ENCODE results near the gene CEP85L.

CEP85L gene

GRCh38 chr6:118574051-118574865 is 77.1 kb downstream of the CEP85L start:
- DNase-seq, result no peak

- no peak for DNase-seq
Measured at GRCh38 chr6:118571121-118571520, 80.3 kb downstream of the CEP85L start.

- no peak for DNase-seq
Measured at GRCh38 chr6:118569498-118569897, 81.9 kb downstream of the CEP85L start.

DNA sequence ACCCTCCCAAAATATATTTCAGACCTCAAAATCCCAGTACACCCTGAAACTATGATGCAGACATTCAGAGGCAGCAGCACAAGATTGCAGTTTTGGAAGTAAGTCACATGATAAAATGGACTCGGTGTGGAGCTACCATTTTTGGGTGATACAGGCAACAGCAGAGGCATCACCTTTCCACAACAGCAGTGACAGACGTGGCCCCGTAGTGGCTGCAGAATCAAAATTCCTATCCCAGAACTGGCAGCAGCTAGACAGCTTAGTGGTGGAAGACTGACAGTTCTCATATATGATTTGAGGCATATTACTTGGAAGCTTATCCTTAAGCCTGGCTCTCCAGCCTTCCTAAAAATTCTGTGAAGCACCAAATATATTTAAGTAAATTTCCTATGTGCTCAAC is 83.4 kb downstream of the CEP85L start:
- DNase-seq, result no peak

DNA sequence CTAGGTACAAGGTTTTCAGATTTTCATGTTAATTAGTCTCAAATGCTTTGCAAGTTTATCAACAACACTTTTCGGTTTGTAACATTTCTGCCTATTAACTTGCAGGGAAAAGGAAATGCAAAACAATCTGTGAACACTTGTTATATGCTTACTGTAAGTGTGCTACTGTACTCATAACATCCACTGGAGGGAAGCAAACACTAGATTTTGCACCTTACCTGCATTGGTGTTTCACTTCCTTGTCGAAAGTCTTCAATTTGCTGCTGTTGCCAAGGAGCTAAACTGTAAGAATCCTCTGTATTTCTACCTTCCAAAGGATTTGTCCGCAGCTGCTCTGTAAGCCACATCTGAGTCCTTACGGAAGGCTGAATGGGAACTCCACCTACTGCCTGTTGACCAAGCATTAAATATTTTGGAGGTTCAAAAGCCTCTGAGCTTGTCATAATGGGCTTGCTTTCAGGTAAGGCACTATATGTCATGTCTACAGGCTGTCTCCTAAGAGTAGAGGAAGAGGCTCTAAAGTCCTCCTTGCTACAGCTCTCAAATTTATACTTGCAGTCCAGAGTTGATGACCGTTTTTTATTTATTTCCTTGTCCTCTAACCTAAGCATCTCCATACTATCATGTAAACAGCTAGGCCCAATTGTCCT is 86.0 kb downstream of the CEP85L start:
- no peak for DNase-seq

GRCh38 chr6:118562959-118563358 is 88.4 kb downstream of the CEP85L start:
- no peak for DNase-seq

- DNase-seq, result no peak
Measured at GRCh38 chr6:118562248-118562647, 89.1 kb downstream of the CEP85L start.

DNA sequence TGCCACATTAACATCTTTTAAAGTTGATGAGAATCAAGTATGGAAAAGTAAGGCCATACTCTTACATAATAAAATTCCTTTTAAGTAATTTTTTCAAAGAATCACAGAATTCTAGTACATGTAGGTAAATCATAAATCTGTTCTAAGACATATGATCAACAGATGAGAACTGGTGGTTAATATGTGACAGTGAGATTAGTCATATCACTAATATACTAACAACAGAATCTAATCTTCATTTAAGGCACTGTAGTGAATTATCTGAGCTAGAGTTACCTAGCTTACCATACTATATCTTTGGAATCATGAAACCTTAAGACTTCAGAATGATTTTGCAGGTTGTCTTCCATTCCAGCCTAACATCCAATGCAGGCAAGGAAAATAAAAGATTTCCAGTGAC is 91.7 kb downstream of the CEP85L start:
- no peak for DNase-seq

DNA sequence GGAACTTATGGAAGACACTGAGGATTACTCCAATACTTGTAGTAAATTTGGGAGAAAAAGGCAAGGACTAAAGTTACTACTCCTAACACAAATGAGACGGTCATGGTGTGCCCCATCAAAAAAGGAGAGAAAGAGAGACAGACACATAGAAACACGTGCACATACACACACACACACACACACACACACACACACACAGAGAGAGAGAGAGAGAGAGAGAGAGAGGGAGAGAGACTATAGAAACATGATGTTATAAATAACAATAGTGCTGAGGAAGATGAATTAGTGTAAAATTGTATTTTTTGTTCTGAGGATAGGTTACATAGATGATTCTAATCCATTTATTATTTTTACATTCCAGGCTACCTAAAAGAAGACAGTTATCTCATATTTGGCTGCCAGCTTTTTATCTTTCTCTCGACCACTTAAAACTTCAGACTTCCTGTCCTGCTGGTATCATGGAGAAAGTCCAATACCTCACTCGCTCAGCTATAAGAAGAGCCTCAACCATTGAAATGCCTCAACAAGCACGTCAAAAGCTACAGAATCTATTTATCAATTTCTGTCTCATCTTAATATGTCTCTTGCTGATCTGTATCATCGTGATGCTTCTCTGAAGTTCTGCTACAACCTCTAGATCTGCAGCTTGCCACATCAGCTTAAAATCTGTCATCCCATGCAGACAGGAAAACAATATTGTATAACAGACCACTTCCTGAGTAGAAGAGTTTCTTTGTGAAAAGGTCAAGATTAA is 92.8 kb downstream of the CEP85L start:
- DNase-seq, result no peak

- DNase-seq, result no peak
Measured at GRCh38 chr6:118554698-118555097, 96.7 kb downstream of the CEP85L start.

- no peak for DNase-seq
Measured at GRCh38 chr6:118553132-118553531, 98.3 kb downstream of the CEP85L start.

DNA sequence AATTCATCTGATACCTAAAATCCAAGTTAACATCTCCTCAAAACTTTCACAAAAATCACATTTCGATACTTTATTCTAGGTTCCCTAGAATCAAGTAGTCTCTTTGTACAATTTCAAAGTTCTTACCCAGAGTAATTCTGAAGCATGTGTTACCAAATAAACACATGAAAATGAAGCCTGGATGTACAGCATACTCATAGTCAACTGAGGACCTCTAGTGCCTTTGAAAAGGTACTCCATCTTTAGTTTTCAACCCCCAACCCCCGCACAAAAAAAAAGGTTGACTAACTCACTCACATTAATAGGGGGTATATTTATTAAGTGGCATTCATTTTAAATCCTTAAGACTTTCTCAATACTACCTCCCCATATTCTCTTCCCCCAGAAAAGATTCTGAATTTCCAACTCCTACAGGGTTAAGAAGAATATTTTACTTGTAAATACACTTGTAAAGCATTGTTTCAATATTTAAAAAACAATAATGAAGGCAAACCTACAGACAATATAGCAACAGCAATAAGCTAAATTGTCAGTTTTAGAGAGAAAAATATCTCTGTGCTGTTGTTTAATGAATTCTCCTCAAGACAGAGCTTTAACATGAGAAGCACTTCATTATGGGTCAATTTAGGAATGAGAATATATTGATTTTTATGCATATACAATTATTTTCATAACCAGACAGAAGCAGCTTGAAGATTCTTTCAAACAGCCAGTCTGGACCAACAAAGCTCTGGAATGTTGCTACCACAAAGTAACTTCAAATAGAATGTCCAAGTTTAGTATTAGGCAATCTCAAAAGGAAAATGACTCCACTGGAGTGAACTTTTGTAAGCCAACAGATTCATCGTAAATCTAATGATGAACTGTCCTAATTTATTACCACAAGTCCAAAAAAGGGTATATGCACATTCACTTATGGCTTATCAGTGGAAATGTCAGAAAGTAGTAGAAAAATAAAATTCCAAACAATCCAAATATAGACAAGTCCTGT is 100.0 kb downstream of the CEP85L start:
- peak; percentile 7 for DNase-seq

DNA sequence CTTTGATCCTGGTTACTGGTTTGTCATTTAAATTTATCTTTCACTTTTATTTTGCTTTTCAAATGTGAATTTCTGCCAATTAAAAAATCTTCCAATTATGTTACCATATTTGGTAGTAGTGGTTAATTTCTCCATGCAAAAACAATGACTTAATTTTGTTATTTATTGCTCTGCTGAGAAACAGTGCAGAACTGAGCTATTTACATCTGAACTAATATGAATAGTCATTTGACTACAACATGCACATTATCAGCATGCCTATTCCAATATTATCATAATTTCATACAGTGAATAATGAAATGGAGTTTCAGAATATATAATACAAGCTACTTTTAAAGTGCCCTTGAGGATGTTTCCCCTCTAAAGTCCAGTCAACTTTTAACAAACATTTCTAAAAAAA is 102.8 kb downstream of the CEP85L start:
- no peak for DNase-seq

GRCh38 chr6:118548136-118548535 is 103.3 kb downstream of the CEP85L start, which contains the start of gene PLN:
PLN (plus strand) TSS chr6:118548296; CDS start chr6:118558922, 10,626 bp downstream.
- DNase-seq, result no peak

GRCh38 chr6:118546880-118547218 is 104.5 kb downstream of the CEP85L start:
- no peak for DNase-seq

GRCh38 chr6:118546164-118546879 is 105.1 kb downstream of the CEP85L start:
- no peak for DNase-seq

DNA sequence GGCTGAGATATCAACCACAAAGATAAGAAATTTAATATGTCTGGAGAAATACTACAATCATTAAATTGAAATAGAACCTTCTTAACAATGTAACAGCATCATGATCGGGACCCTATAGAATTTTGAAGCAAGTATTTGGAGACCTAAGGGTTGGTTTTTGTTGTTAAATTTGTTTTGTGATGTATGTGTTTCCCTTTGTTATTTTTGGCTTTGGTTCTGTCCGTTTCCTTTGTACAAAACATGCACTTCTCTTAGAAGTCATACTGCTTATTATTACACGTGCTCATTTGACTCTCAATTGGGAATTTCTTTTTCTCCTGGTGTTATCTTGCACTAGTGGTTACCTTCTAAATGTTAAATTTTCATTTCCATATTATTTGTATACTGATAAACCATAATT is 107.3 kb downstream of the CEP85L start:
- DNase-seq, result no peak

DNA sequence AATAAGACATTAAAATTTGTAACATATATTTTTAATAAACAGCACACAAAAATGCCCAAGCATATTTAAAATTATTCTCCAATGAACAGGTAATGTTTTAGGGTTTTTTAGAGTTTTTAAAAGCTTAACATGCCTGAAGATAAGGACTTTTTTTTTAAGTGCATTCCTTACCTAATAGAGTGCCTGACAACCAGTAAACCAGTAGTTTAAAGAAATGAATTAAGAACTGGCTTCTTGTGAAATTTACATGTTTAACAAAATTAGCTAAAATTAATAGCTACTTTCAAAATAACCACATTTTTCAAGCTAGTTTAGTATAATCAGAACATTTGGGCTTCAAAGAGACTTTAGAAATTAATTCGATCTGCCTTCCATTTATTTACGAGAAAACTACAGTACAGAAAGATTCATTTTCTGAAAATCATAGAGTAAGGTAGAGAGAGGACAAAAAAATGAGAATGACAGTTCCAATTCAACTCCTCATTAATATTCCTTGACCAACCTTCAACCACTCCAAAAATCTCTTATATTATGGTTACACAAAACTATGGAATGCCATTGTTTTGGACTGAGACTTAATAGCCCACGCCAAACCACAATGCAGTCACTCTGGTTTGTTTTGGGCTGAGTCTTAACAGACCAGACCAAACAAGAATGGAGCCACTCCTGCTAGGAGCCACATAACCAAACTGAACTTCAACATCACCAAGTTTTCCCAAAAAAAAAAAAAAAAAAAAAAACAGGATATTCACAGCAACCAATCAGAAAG is 109.0 kb downstream of the CEP85L start:
- no peak for DNase-seq

DNA sequence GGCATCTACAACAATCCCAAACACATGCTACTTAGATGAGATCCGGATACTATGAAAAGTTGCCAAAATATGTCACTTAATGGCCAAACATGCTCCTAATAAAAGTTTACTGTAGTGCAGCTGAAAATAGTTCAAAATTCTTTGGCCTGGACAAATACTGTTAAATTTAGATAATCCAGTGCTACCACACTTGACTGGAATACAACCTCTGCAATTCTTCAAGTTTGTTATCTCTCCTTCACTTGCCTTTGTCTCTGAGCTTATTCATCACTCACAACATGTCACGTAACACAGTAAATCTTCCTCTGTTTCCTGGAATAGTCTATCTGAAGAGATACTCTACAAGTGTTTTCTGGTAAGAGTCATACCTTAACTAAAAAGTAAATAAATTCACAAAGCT is 113.8 kb downstream of the CEP85L start:
- no peak for DNase-seq

GRCh38 chr6:118536478-118536877 is 114.9 kb downstream of the CEP85L start:
- no peak for DNase-seq

All from NCI-H1092 (cell line).